SK-N-SH (cell line): ENCODE measurements around the gene CTNNA3. TPM values are rescaled to one million over a fixed set of nuclear protein-coding genes. Genes with fewer than 3 reads are reported as not detected.

Experiments
- CTCF ChIA-PET: fragments of 300-600, 350-600 bp; formaldehyde crosslinking; extraction: SDS; loops from one replicate; lab custom pipeline; 2021; lab: Yijun Ruan, JAX
- POLR2A ChIA-PET: fragments of 350-600 bp; sonication (Branson Sonifier 250); formaldehyde crosslinking; extraction: SDS; loops from one replicate; lab custom pipeline; 2020; ENCODE audit warnings: antibody characterized with exemption, inconsistent platforms; lab: Yijun Ruan, JAX
- DNase-seq: peaks from one replicate; pipeline ENCODE4 v3.0.0; 2012
- H2AFZ ChIP-seq: fragments of 200-600 bp; sonication (generic); 2 replicates; pipeline ENCODE4 v1.8.1; 2016; ENCODE audit warnings: antibody characterized with exemption, mild to moderate bottlenecking, low read depth
- H3F3A ChIP-seq: fragments of 200-600 bp; sonication (generic); replicated peaks from 2 replicates; pipeline ENCODE3; 2016; ENCODE audit warnings: antibody characterized with exemption, mild to moderate bottlenecking; ENCODE audit not compliant: insufficient read depth
- H3K27ac ChIP-seq, 2 experiments: fragments of 200-500 bp in 1 of 2; fragments of 200-600 bp in 1 of 2; sonication (Bioruptor generic) in 1 of 2; sonication (generic), shearing (Covaris generic) in 1 of 2; 2 replicates each; pipeline versions ENCODE4 v1.5.1 to v1.6.1; 2014 to 2016; ENCODE audit warnings: low read depth in 2 of 2, inconsistent platforms in 1 of 2, low read length in 1 of 2, mild to moderate bottlenecking in 1 of 2, mixed read lengths in 1 of 2
- H3K27me3 ChIP-seq: fragments of 200-600 bp; sonication (generic), shearing (Covaris generic); 2 replicates; pipeline ENCODE4 v1.6.1; 2016; ENCODE audit warnings: mixed run types; ENCODE audit not compliant: insufficient read depth
- H3K36me3 ChIP-seq, 2 experiments: fragments of 200-500 bp in 1 of 2; fragments of 200-600 bp in 1 of 2; sonication (Bioruptor generic) in 1 of 2; sonication (generic) in 1 of 2; replicated peaks in 1 of 2; 2 replicates each; pipeline versions ENCODE3 to v1.5.1; 2014 to 2016; ENCODE audit warnings: low read length in 1 of 2, mild to moderate bottlenecking in 1 of 2; ENCODE audit not compliant: insufficient read depth in 2 of 2, control insufficient read depth in 1 of 2
- H3K4me1 ChIP-seq, 2 experiments: fragments of 200-500 bp in 1 of 2; fragments of 200-600 bp in 1 of 2; sonication (Bioruptor generic) in 1 of 2; sonication (generic), shearing (Covaris generic) in 1 of 2; 2 replicates each; pipeline versions ENCODE4 v1.5.1 to v1.6.1; 2014 to 2016; ENCODE audit warnings: low read depth in 1 of 2, low read length in 1 of 2, mixed run types in 1 of 2; ENCODE audit not compliant: insufficient read depth in 2 of 2, control insufficient read depth in 1 of 2
- H3K4me2 ChIP-seq: fragments of 200-600 bp; sonication (generic), shearing (Covaris generic); 2 replicates; pipeline ENCODE4 v1.6.1; 2017; ENCODE audit warnings: mixed run types
- H3K4me3 ChIP-seq, 2 experiments: fragments of 200-500 bp in 1 of 2; fragments of 200-600 bp in 1 of 2; sonication (Bioruptor generic) in 1 of 2; sonication (generic), shearing (Covaris generic) in 1 of 2; 2 replicates each; pipeline versions ENCODE4 v1.5.1 to v1.8.1; 2014 to 2016; ENCODE audit warnings: low read depth in 2 of 2, inconsistent platforms in 1 of 2, low read length in 1 of 2, mild to moderate bottlenecking in 1 of 2, mixed read lengths in 1 of 2, moderate library complexity in 1 of 2
- H3K79me2 ChIP-seq: fragments of 200-600 bp; sonication (generic); 2 replicates; pipeline ENCODE4 v1.8.1; 2017; ENCODE audit warnings: mild to moderate bottlenecking; ENCODE audit not compliant: insufficient read depth
- H3K9ac ChIP-seq: fragments of 200-600 bp; sonication (generic); 2 replicates; pipeline ENCODE4 v1.6.1; 2017; ENCODE audit warnings: mixed run types
- H3K9me2 ChIP-seq: fragments of 200-600 bp; sonication (generic); 2 replicates; pipeline ENCODE4 v1.6.1; 2017; ENCODE audit warnings: mixed run types
- H3K9me3 ChIP-seq: fragments of 200-600 bp; sonication (generic); 2 replicates; pipeline ENCODE4 v1.6.1; 2017; ENCODE audit warnings: mixed run types, mild to moderate bottlenecking, moderate library complexity
- H4K20me1 ChIP-seq: fragments of 200-600 bp; sonication (generic); 2 replicates; pipeline ENCODE4 v1.6.1; 2017; ENCODE audit warnings: mild to moderate bottlenecking, mixed run types; ENCODE audit not compliant: insufficient read depth
- CHD2 ChIP-seq: fragments of 150-350 bp; IDR thresholded peaks from 2 replicates; pipeline ENCODE4 v1.6.1; 2018; ENCODE audit warnings: low read length; ENCODE audit not compliant: partially characterized antibody
- ELF1 ChIP-seq: IDR thresholded peaks from 2 replicates; pipeline ENCODE4 v1.4.0; 2012
- EZH2phosphoT487 ChIP-seq: fragments of 200-600 bp; sonication (generic); IDR thresholded peaks from 2 replicates; pipeline ENCODE4 v1.6.1; 2017; ENCODE audit warnings: low read depth, mixed run types, mild to moderate bottlenecking, antibody characterized with exemption, moderate library complexity, borderline replicate concordance
- FOXJ3 ChIP-seq: sonication (generic); formaldehyde crosslinking; IDR thresholded peaks from 2 replicates; pipeline ENCODE4 v1.5.1; 2020; ENCODE audit warnings: mild to moderate bottlenecking, missing genetic modification reagents
- GATA2 ChIP-seq: sonication (generic); formaldehyde crosslinking; IDR thresholded peaks from 2 replicates; pipeline ENCODE4 v1.5.0; 2020; ENCODE audit warnings: mild to moderate bottlenecking, missing genetic modification reagents
- IRF3 ChIP-seq: fragments of 150-350 bp; IDR thresholded peaks from 2 replicates; pipeline ENCODE4 v1.6.1; 2016; ENCODE audit warnings: mild to moderate bottlenecking, low read depth, low read length
- MAX ChIP-seq: IDR thresholded peaks from 2 replicates; pipeline ENCODE4 v1.4.0; 2012; ENCODE audit warnings: low read depth
- MXI1 ChIP-seq: IDR thresholded peaks from 2 replicates; pipeline ENCODE4 v1.6.1; 2012; ENCODE audit warnings: mild to moderate bottlenecking, low read depth, low read length, improper control_type of control experiment
- PBX3 ChIP-seq: IDR thresholded peaks from 2 replicates; pipeline ENCODE4; 2012
- POLR2AphosphoS5 ChIP-seq: IDR thresholded peaks from 2 replicates; pipeline ENCODE4 v1.6.1; 2012; ENCODE audit warnings: low read depth, low read length
- RAD21 ChIP-seq: IDR thresholded peaks from 2 replicates; pipeline ENCODE4 v1.6.1; 2012; ENCODE audit warnings: mild to moderate bottlenecking, low read length
- RCOR1 ChIP-seq: fragments of 150-350 bp; IDR thresholded peaks from 2 replicates; pipeline ENCODE4 v1.6.1; 2017; ENCODE audit warnings: antibody characterized with exemption, low read length
- RFX5 ChIP-seq: IDR thresholded peaks from 2 replicates; pipeline ENCODE4 v1.6.1; 2012; ENCODE audit warnings: mild to moderate bottlenecking, improper control_type of control experiment, low read length
- SIN3A ChIP-seq: IDR thresholded peaks from 2 replicates; pipeline ENCODE4 v1.6.1; 2012; ENCODE audit warnings: low read depth, mild to moderate bottlenecking, low read length, moderate library complexity, borderline replicate concordance
- SMC3 ChIP-seq: IDR thresholded peaks from 2 replicates; pipeline ENCODE4 v1.6.1; 2012; ENCODE audit warnings: low read depth, low read length, improper control_type of control experiment
- TAF1 ChIP-seq: IDR thresholded peaks from 2 replicates; pipeline ENCODE4 v1.6.1; 2012; ENCODE audit warnings: low read depth, mild to moderate bottlenecking, low read length, moderate library complexity, borderline replicate concordance
- WGBS: methylation state at CpG from one replicate; pipeline ENCODE4 v1.1.6; 2017; ENCODE audit warnings: low lambda C conversion rate; 5-methylcytosine and 5-hydroxymethylcytosine counted together
- polyA plus RNA-seq, 3 experiments: library from polyadenylated mRNA; depleted of rRNA; stranded (reverse); fragments of >200 nt; gene quantifications; 2 replicates each; pipeline ENCODE4 v1.2.3, GENCODE V29; 2012
- TF ChIP-seq, protein P1 (sequence below): fragments of 200-600 bp; sonication (generic); IDR thresholded peaks from 2 replicates; pipeline ENCODE4 v1.6.1; 2017; ENCODE audit warnings: antibody characterized with exemption, mild to moderate bottlenecking, moderate library complexity
- TF ChIP-seq, protein P2 (sequence below): IDR thresholded peaks from 2 replicates; pipeline ENCODE4 v1.4.0; 2012; ENCODE audit warnings: low read depth, borderline replicate concordance

CTNNA3 gene
- polyA plus RNA-seq, 1 of the 3 experiments (the other 2 are of a cell fraction) = not detected

- H2AFZ ChIP-seq = no peak overlapping the region
- POLR2A ChIA-PET = no interaction called here
- H3K27me3 ChIP-seq = no peaks in the 10 kb centered on the region
- CTCF ChIA-PET = no interaction called here
- no peak overlapping the region for H3K9ac ChIP-seq
- WGBS = 0% methylated on average over 1 of the region's 1 CpG
- no peaks in the 10 kb centered on the region for H3K9me3 ChIP-seq
- no peak overlapping the region for H3K27ac ChIP-seq
- TF ChIP-seq MAX = no peak
- no peak for TF ChIP-seq SMC3
- TF ChIP-seq ELF1 = no peak
- no peak for TF ChIP-seq FOXJ3 (CRISPR knock-in tag)
- no peak for TF ChIP-seq RAD21
- TF ChIP-seq SIN3A = no peak
- no peak for TF ChIP-seq GATA2 (CRISPR knock-in tag)
- TF ChIP-seq PBX3 = no peak
- no peak for TF ChIP-seq RFX5
- no peak for TF ChIP-seq MXI1
- no peak for TF ChIP-seq IRF3
- no peak for TF ChIP-seq EZH2phosphoT487
- TF ChIP-seq POLR2AphosphoS5 = no peak
- TF ChIP-seq, protein P1, sequence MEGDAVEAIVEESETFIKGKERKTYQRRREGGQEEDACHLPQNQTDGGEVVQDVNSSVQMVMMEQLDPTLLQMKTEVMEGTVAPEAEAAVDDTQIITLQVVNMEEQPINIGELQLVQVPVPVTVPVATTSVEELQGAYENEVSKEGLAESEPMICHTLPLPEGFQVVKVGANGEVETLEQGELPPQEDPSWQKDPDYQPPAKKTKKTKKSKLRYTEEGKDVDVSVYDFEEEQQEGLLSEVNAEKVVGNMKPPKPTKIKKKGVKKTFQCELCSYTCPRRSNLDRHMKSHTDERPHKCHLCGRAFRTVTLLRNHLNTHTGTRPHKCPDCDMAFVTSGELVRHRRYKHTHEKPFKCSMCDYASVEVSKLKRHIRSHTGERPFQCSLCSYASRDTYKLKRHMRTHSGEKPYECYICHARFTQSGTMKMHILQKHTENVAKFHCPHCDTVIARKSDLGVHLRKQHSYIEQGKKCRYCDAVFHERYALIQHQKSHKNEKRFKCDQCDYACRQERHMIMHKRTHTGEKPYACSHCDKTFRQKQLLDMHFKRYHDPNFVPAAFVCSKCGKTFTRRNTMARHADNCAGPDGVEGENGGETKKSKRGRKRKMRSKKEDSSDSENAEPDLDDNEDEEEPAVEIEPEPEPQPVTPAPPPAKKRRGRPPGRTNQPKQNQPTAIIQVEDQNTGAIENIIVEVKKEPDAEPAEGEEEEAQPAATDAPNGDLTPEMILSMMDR = no peak
- TF ChIP-seq RCOR1 = no peak
- no peak for TF ChIP-seq CHD2
- TF ChIP-seq, protein P2, sequence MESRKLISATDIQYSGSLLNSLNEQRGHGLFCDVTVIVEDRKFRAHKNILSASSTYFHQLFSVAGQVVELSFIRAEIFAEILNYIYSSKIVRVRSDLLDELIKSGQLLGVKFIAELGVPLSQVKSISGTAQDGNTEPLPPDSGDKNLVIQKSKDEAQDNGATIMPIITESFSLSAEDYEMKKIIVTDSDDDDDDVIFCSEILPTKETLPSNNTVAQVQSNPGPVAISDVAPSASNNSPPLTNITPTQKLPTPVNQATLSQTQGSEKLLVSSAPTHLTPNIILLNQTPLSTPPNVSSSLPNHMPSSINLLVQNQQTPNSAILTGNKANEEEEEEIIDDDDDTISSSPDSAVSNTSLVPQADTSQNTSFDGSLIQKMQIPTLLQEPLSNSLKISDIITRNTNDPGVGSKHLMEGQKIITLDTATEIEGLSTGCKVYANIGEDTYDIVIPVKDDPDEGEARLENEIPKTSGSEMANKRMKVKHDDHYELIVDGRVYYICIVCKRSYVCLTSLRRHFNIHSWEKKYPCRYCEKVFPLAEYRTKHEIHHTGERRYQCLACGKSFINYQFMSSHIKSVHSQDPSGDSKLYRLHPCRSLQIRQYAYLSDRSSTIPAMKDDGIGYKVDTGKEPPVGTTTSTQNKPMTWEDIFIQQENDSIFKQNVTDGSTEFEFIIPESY = no peak
- no peak for TF ChIP-seq TAF1
- no peak for DNase-seq
- no peaks in the 10 kb centered on the region for H3K4me1 ChIP-seq
- H3F3A ChIP-seq = no peaks in the 10 kb centered on the region
- no peaks in the 10 kb centered on the region for H3K79me2 ChIP-seq
- H3K4me3 ChIP-seq = no peak overlapping the region
- no peaks in the 10 kb centered on the region for H3K9me2 ChIP-seq
- H3K4me2 ChIP-seq = no peak overlapping the region
- no peaks in the 10 kb centered on the region for H3K36me3 ChIP-seq
- H4K20me1 ChIP-seq = no peaks in the 10 kb centered on the region
Observed at GRCh38 chr10:67250686-67251085, 445.3 kb downstream of the CTNNA3 start.
